Measurements from ENCODE around the gene GRID1.

Gene GRID1

GRCh38 chr10:86290933-86291615 lies 75.5 kb downstream of the GRID1 start:
- DNase-seq = no peak

- no peak for DNase-seq
These were observed 77.1 kb downstream of the GRID1 start for GRCh38 chr10:86289577-86289868.

- no peak for DNase-seq
These were observed 77.7 kb downstream of the GRID1 start for GRCh38 chr10:86288695-86289576.

- DNase-seq = no peak
These were observed 78.5 kb downstream of the GRID1 start for GRCh38 chr10:86287966-86288579.

DNA sequence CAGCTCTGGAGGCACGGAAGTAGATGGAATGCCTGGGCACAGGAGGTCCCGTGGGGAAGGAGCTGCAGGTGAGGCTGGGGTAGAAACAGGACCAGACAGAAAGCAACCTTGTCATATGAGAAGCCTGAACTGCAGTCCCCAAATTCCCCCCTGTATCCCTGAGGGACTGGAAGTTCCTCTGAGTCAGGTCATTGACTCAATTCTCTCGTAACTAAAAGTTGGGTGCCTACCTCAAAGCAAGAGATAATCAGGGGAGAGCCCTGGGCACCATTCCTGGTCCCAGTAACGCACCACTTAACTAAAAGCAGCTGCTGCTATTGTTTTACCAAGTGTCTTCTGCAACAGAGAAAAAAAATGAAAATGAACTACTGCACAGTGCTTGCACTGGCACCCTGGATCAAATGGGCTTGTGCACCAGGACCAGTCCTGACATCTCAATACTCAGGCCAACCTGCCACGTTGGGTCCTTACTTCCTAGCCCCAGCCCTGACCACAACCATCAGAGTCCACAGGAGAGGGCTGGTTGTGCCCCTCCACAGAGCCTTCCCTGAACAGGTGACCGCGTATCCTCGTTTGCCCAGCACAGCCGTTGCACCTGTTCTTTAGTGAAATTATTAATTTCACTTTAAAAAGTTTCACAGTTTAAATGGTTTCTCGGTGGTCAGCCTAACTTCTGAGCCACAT lies 79.3 kb downstream of the GRID1 start:
- DNase-seq = no peak

GRCh38 chr10:86286236-86287109 lies 80.1 kb downstream of the GRID1 start:
- DNase-seq = no peak

GRCh38 chr10:86285136-86285790 lies 81.3 kb downstream of the GRID1 start:
- DNase-seq = no peak

DNA sequence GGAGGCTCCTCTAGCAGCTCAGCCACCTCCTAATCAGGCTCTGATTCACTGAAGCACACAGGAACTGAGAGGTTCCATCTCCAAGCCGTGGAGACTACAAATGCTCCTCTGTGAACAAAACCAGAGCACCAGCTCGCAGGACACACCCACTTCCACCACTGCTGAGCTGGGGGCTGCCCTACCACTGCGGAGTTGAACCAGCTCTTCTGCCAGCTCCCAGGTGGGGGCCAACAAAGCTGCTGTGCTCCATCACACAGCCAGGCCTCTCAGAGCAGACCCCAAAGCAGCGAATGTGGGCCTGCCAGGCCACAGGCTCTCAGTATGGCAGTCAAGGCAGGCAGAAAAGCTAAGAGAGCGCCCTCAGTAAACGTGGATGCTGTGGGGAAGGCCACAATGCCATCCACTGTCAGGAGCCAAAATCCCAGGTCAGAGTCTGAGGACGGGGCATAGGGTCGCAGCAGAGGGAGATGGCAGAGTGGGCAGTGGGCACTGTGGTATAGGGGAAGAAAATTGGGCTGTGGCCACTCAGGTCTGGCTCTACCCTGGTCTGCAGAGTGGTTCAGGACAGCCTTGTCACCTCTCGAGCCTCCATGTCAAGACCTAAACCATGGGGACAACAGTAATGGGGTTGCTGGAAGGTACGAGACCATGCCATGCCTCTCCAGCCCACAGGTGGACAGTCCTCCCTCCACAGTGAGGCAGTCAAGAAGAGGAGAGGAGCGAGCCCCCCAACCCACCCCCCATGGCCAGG lies 82.1 kb downstream of the GRID1 start:
- no peak for DNase-seq

GRCh38 chr10:86283466-86284287 lies 82.9 kb downstream of the GRID1 start:
- no peak for DNase-seq

DNA sequence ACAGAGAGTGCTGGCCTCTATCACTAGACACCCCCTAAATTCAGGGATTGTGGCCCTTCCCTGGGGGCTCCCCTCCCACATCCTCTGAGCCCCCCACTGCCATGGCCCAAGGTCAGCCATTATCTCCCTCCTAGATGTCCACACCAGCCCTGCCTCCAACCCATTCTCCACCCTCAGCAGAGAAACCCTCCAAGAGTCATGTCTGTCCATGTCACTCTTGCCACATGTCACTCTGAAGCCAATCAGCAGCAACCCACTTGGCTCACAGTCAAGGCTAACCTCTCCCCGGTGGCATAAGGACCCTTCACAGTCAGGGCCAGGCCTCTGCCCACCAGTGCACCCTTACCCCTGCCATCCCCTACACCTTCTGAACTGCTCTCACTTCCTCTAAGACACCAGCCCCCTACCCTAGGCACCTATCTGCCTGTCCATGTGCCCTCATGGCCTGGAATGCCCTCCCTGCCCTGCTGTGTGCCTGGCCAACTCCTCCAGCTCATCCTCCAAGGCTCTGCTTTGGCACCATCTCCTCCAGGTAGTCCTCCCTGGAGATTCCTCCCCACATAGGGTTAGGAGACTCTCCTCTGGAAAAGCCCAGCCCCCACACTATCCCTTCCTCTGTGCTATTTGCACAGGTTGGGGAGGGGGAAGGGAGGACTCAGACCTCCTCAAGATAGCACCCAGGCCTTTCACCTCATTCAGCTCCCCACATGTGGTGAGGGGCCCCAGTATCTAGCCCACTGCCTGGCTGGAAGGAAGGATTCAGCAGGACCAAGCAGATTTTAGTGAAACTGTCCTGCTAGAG lies 83.7 kb downstream of the GRID1 start:
- no peak for DNase-seq

- DNase-seq = no peak
These were observed 85.2 kb downstream of the GRID1 start for GRCh38 chr10:86281396-86281795.

DNA sequence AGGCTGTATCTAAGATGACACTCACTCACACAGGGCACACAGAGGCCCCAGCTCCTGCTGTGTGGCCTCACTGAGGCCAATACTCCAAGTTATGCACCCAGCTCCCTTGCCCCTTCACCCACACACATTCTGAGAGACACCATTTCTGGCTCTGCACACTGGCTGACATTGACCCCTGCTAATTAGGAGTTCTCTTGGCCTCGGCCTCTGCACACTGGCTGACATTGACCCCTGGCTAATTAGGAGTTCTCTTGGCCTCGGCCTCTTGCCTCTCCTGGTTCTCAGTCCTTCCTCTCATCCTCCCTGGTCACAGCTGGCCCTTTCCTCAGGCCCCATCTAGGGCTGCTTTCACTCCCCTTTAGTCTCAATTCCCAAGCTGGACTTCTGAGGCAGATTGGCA lies 97.3 kb downstream of the GRID1 start:
- DNase-seq = no peak

GRCh38 chr10:86267286-86268195 lies 99.1 kb downstream of the GRID1 start:
- DNase-seq = no peak

DNA sequence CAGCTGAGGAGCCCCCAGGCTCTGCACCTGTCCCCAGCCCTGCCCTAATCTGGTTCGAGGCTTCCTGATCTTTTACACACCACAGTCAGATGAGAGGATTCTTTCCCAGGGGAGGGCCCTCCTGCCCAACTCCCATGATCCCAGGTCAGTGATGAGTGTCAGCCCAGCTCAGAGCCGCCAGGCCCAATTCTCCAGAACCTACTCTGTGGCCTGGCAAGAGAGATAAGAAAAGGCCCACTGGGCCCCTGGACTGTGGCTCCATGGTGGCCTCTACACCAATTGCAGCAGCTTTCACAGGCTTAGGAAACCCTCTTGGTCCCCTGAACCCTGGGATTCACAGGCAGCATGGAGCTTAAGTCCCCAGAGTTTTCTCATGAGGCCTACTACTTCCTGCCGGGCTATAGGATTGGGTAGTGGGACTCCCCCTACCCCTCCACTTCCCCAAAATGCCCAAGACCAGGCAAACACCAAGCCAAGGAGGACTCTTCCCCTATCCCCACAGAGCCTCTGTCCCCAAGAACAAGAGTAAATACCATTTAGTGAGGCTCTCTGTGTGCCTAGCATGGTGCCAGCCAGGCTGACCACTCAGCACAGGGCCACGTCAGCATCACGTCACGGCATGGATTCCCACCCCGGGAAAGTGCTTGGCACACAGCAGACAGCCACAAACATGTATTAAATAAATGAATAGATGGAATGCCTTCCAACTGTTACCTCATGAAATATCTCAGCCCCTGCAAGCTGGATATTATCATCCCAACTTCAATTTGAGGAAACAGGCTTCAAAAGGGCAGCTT lies 100.0 kb downstream of the GRID1 start:
- DNase-seq = no peak

- DNase-seq = no peak
These were observed 100.7 kb downstream of the GRID1 start for GRCh38 chr10:86265895-86266259.

DNA sequence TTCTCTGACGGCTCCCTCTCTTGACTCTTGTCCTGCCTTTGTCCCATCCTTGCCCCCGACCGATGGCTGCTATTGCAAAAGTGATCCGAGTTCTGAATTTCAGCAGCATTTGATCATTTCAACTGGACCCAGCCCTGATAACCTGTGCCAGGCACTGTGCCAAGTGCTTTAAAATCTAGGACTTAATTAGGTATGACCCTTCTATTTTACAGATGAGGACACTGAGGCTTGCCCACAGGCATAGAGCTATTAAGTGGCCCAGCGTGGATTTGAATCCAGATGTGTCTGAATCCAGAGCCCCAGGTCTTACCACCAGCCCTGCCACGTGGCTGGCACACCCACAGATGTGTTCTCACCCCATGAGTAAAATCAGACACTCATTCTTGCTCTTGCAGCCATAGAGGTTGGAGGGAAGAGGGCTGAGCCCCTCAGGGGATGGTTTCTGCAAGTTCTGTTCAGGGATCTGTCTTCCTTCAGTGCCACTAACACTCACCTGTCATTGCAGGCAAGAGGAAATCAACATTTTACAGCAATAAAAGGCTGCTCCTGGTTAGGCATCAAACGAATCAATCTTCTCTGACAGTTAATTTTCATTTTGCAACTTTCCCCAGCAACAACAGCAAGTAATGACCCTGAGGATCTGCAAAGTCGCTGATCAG lies 101.2 kb downstream of the GRID1 start:
- DNase-seq = no peak
